Left ventricle myocardium inferior (tissue), 1 donor: Measurements from ENCODE around the gene PAX2. TPM values are rescaled to one million over a fixed set of nuclear protein-coding genes. Genes with fewer than 3 reads are reported as not detected.

Experiments
- DNase-seq: peaks from one replicate; pipeline ENCODE4 v3.0.0-alpha.2; 2020
- H3K27ac ChIP-seq: fragments of 200-600 bp; replicated peaks from 2 replicates; pipeline ENCODE4 v1.8.0; 2021
- H3K27me3 ChIP-seq: fragments of 200-600 bp; 2 replicates; pipeline ENCODE4 v1.8.0; 2021; ENCODE audit warnings: low read depth
- H3K36me3 ChIP-seq: fragments of 200-600 bp; 2 replicates; pipeline ENCODE4 v1.8.0; 2021
- H3K4me1 ChIP-seq: fragments of 200-600 bp; 2 replicates; pipeline ENCODE4 v1.8.0; 2021
- H3K4me3 ChIP-seq: fragments of 200-600 bp; 2 replicates; pipeline ENCODE4 v1.8.0; 2021; ENCODE audit warnings: mild to moderate bottlenecking, moderate library complexity
- H3K9me3 ChIP-seq: fragments of 200-600 bp; replicated peaks from 2 replicates; pipeline ENCODE4 v1.8.0; 2021
- intact Hi-C: fragments of 100-400 bp; cut with micrococcal nuclease; formaldehyde crosslinking; loops from one replicate; pipeline ENCODE4 v1.11.0; 2022
- total RNA-seq: library from RNA; stranded (reverse); fragmentation: NEBNext Ultra II Directional; extraction: Animal tissue kit (Norgen Biotek cat#: 25700); gene quantifications from one replicate; pipeline ENCODE4 v1.2.1, GENCODE V29; 2021
- TF ChIP-seq, protein P1 (sequence below): fragments of 200-600 bp; IDR thresholded peaks from 2 replicates; pipeline ENCODE4 v1.8.0; 2021; ENCODE audit warnings: antibody characterized with exemption, mild to moderate bottlenecking, borderline replicate concordance
- donor health status: DM: no; HTN: yes; CAD: no; lungs with severe emphysema.

Gene PAX2
- total RNA-seq, 1 donor from 2014 or later, result not detected

- intact Hi-C loops, result no loop called here
- no peaks in the 10 kb centered on the region for H3K9me3 ChIP-seq
- peak overlapping the region; percentile 49 for H3K4me3 ChIP-seq
- H3K27ac ChIP-seq, result no peak overlapping the region
- no peaks in the 10 kb centered on the region for H3K36me3 ChIP-seq
- TF ChIP-seq, protein P1, sequence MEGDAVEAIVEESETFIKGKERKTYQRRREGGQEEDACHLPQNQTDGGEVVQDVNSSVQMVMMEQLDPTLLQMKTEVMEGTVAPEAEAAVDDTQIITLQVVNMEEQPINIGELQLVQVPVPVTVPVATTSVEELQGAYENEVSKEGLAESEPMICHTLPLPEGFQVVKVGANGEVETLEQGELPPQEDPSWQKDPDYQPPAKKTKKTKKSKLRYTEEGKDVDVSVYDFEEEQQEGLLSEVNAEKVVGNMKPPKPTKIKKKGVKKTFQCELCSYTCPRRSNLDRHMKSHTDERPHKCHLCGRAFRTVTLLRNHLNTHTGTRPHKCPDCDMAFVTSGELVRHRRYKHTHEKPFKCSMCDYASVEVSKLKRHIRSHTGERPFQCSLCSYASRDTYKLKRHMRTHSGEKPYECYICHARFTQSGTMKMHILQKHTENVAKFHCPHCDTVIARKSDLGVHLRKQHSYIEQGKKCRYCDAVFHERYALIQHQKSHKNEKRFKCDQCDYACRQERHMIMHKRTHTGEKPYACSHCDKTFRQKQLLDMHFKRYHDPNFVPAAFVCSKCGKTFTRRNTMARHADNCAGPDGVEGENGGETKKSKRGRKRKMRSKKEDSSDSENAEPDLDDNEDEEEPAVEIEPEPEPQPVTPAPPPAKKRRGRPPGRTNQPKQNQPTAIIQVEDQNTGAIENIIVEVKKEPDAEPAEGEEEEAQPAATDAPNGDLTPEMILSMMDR, result no peak
- peaks cover 100% of the 10 kb centered on the region for H3K27me3 ChIP-seq
- peaks cover 33% of the 10 kb centered on the region for H3K4me1 ChIP-seq
- no peak for DNase-seq
Measured at GRCh38 chr10:100731407-100732240, 13.8 kb upstream of the PAX2 start.

DNA sequence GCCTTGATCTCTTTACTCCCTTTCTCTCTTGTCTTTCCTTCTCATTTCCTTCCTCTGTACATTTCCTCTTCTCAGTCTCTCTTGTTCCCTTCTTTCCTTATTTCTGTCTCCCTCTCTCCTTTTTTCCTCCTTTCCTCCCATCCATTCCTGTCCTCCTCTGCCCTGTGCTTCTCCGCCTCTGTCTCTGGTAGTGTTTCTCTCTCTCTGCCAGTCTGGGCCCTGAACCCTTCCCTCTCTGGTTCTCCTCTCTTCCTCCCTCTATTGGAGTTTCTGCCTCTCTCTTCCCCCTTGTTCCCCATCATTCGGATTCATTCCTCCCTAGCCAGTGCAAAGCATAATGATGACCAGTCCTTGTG is 13.2 kb upstream of the PAX2 start:
- no peak overlapping the region for H3K27ac ChIP-seq
- no peaks in the 10 kb centered on the region for H3K36me3 ChIP-seq
- H3K4me3 ChIP-seq, result no peak overlapping the region
- intact Hi-C loops, result no loop called here
- peaks cover 35% of the 10 kb centered on the region for H3K4me1 ChIP-seq
- no peaks in the 10 kb centered on the region for H3K9me3 ChIP-seq
- TF ChIP-seq, protein P1, result no peak
- DNase-seq, result no peak
- H3K27me3 ChIP-seq, result peaks cover 100% of the 10 kb centered on the region

- TF ChIP-seq, protein P1, result no peak
- Histone ChIP-seq H3K4me3 (no peak overlapping the region), H3K4me1 (peaks cover 45% of the 10 kb centered on the region), H3K27ac (no peak overlapping the region), H3K27me3 (peaks cover 100% of the 10 kb centered on the region), H3K9me3 (no peaks in the 10 kb centered on the region), H3K36me3 (no peaks in the 10 kb centered on the region)
- intact Hi-C loops, result no loop called here
- no peak for DNase-seq
Measured at GRCh38 chr10:100733329-100733728, 12.1 kb upstream of the PAX2 start.

GRCh38 chr10:100734295-100735086 is 10.9 kb upstream of the PAX2 start:
- Histone ChIP-seq H3K4me1 (peaks cover 42% of the 10 kb centered on the region), H3K36me3 (no peaks in the 10 kb centered on the region), H3K27ac (no peak overlapping the region), H3K4me3 (no peak overlapping the region), H3K9me3 (no peaks in the 10 kb centered on the region), H3K27me3 (peaks cover 100% of the 10 kb centered on the region)
- intact Hi-C loops, result no loop called here
- TF ChIP-seq, protein P1, result no peak
- no peak for DNase-seq

GRCh38 chr10:100735087-100735336 is 10.4 kb upstream of the PAX2 start:
- intact Hi-C loops, result no loop called here

More at GRCh38 chr10:100735087-100735336, 10.4 kb upstream of the PAX2 start:
- DNase-seq, result no peak
- H3K4me1 ChIP-seq, result peaks cover 41% of the 10 kb centered on the region
- no peaks in the 10 kb centered on the region for H3K36me3 ChIP-seq
- H3K4me3 ChIP-seq, result no peak overlapping the region
- TF ChIP-seq, protein P1, result no peak
- H3K27me3 ChIP-seq, result peaks cover 100% of the 10 kb centered on the region
- no peaks in the 10 kb centered on the region for H3K9me3 ChIP-seq
- H3K27ac ChIP-seq, result no peak overlapping the region
